ENCODE results near the gene KCNH8. TPM values are rescaled to one million over a fixed set of nuclear protein-coding genes. Genes with fewer than 3 reads are reported as not detected.
A peak's percentile ranks its signal among the peaks of the same experiment; 100 is the strongest.

The KCNH8 gene
- polyA plus RNA-seq, 1 donor, result 2.2 TPM

DNA sequence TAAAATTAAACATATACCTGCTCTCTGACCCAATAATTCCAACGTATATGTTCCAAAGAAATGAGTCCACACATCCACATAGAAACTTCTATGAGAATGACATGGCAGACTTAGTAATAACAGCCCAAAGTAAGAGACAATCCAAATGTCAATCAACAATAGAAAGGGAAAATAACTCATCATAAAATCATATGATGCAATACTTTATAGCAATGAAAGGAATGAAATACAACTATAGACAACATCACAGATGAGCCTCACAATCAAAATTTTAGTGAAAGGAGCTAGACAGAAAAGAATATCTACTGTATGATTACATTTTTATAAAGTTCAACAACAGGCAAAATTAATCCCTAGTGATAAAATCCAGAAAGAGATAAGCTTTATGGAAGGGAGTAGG, 23.6 kb upstream of the KCNH8 start:
- H3K4me1 ChIP-seq (ENCODE audit: control insufficient read depth, insufficient read depth, low read length), result no peaks in the 10 kb centered on the region
- H3K36me3 ChIP-seq (ENCODE audit: control insufficient read depth, insufficient read depth, low read length), result no peaks in the 10 kb centered on the region
- H3K27ac ChIP-seq (ENCODE audit: low read length), result no peak overlapping the region
- no peaks in the 10 kb centered on the region for H3K9me3 ChIP-seq (ENCODE audit: control insufficient read depth, low read depth, low read length)
- H3K27me3 ChIP-seq (ENCODE audit: control insufficient read depth, insufficient read depth, low read length), result no peaks in the 10 kb centered on the region
- no peak overlapping the region for H3K4me3 ChIP-seq (ENCODE audit: low read length)
- WGBS (ENCODE audit: insufficient coverage, low lambda C conversion rate), result no CpG with 5 or more reads among the region's 1 CpG
- no peak for DNase-seq

- H3K4me3 ChIP-seq (ENCODE audit: low read length), result no peak overlapping the region
- no peaks in the 10 kb centered on the region for H3K27me3 ChIP-seq (ENCODE audit: control insufficient read depth, insufficient read depth, low read length)
- H3K36me3 ChIP-seq (ENCODE audit: control insufficient read depth, insufficient read depth, low read length), result no peaks in the 10 kb centered on the region
- no peak overlapping the region for H3K27ac ChIP-seq (ENCODE audit: low read length)
- H3K4me1 ChIP-seq (ENCODE audit: control insufficient read depth, insufficient read depth, low read length), result no peaks in the 10 kb centered on the region
- no peaks in the 10 kb centered on the region for H3K9me3 ChIP-seq (ENCODE audit: control insufficient read depth, low read depth, low read length)
- 85% methylated on average over 1 of the region's 1 CpG for WGBS (ENCODE audit: insufficient coverage, low lambda C conversion rate)
- DNase-seq, result no peak
Measured at GRCh38 chr3:19139863-19140262, 8.4 kb upstream of the KCNH8 start.

- Histone ChIP-seq H3K36me3 (ENCODE audit: control insufficient read depth, insufficient read depth, low read length) (no peaks in the 10 kb centered on the region), H3K4me1 (ENCODE audit: control insufficient read depth, insufficient read depth, low read length) (peaks cover 10% of the 10 kb centered on the region), H3K27ac (ENCODE audit: low read length) (peak overlapping the region; percentile 73), H3K9me3 (ENCODE audit: control insufficient read depth, low read depth, low read length) (no peaks in the 10 kb centered on the region), H3K4me3 (ENCODE audit: low read length) (peak overlapping the region; percentile 58), H3K27me3 (ENCODE audit: control insufficient read depth, insufficient read depth, low read length) (peaks cover 34% of the 10 kb centered on the region)
- WGBS (ENCODE audit: insufficient coverage, low lambda C conversion rate), result 0% methylated on average over 1 of the region's 60 CpGs
- DNase-seq, result peak; percentile 49 to 82
Measured at GRCh38 chr3:19146685-19147650, 1.3 kb upstream of the KCNH8 start.

DNA sequence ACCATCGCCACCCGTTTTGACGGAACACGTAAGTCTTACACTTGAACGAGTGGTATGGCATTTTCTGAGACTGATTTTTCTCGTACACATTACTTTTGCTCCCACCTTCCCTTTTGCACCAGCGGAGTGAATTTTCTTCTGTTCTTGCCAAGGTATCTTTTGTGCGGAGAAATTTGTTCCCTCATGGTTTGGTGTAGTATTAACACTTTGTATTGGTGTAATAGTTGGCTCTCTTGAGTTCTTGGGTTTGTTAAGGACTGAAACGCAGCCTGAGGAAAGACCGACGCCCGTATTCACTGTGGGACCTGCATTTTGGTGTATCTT, 420 bp downstream of the KCNH8 start:
- no peaks in the 10 kb centered on the region for H3K9me3 ChIP-seq (ENCODE audit: control insufficient read depth, low read depth, low read length)
- no peaks in the 10 kb centered on the region for H3K36me3 ChIP-seq (ENCODE audit: control insufficient read depth, insufficient read depth, low read length)
- peaks cover 34% of the 10 kb centered on the region for H3K27me3 ChIP-seq (ENCODE audit: control insufficient read depth, insufficient read depth, low read length)
- 0% methylated on average over 1 of the region's 12 CpGs for WGBS (ENCODE audit: insufficient coverage, low lambda C conversion rate)
- peak in 1 of 2 donors; percentile 18 for DNase-seq
- peaks cover 10% of the 10 kb centered on the region for H3K4me1 ChIP-seq (ENCODE audit: control insufficient read depth, insufficient read depth, low read length)
- H3K4me3 ChIP-seq (ENCODE audit: low read length), result peak overlapping the region; percentile 25
- no peak overlapping the region for H3K27ac ChIP-seq (ENCODE audit: low read length)

- DNase-seq, result peak in 1 of 2 donors; percentile 22
- Histone ChIP-seq H3K27me3 (ENCODE audit: control insufficient read depth, insufficient read depth, low read length) (peaks cover 34% of the 10 kb centered on the region), H3K27ac (ENCODE audit: low read length) (no peak overlapping the region), H3K36me3 (ENCODE audit: control insufficient read depth, insufficient read depth, low read length) (no peaks in the 10 kb centered on the region), H3K4me1 (ENCODE audit: control insufficient read depth, insufficient read depth, low read length) (peaks cover 10% of the 10 kb centered on the region), H3K4me3 (ENCODE audit: low read length) (no peak overlapping the region), H3K9me3 (ENCODE audit: control insufficient read depth, low read depth, low read length) (no peaks in the 10 kb centered on the region)
- WGBS (ENCODE audit: insufficient coverage, low lambda C conversion rate), result 22% methylated on average over 2 of the region's 6 CpGs
Measured at GRCh38 chr3:19149368-19149767, 1.1 kb downstream of the KCNH8 start.

GRCh38 chr3:19151171-19151570, 2.9 kb downstream of the KCNH8 start:
- H3K4me1 ChIP-seq (ENCODE audit: control insufficient read depth, insufficient read depth, low read length), result peaks cover 9% of the 10 kb centered on the region
- no peak for DNase-seq
- no peaks in the 10 kb centered on the region for H3K9me3 ChIP-seq (ENCODE audit: control insufficient read depth, low read depth, low read length)
- H3K36me3 ChIP-seq (ENCODE audit: control insufficient read depth, insufficient read depth, low read length), result no peaks in the 10 kb centered on the region
- H3K27ac ChIP-seq (ENCODE audit: low read length), result no peak overlapping the region
- H3K27me3 ChIP-seq (ENCODE audit: control insufficient read depth, insufficient read depth, low read length), result peaks cover 32% of the 10 kb centered on the region
- WGBS (ENCODE audit: insufficient coverage, low lambda C conversion rate), result 100% methylated on average over 1 of the region's 1 CpG
- no peak overlapping the region for H3K4me3 ChIP-seq (ENCODE audit: low read length)

- WGBS (ENCODE audit: insufficient coverage, low lambda C conversion rate), result 89% methylated on average over 2 of the region's 3 CpGs
- H3K36me3 ChIP-seq (ENCODE audit: control insufficient read depth, insufficient read depth, low read length), result no peaks in the 10 kb centered on the region
Measured at GRCh38 chr3:19154693-19155250, 6.5 kb downstream of the KCNH8 start.

GRCh38 chr3:19155375-19155774, 7.1 kb downstream of the KCNH8 start:
- Histone ChIP-seq H3K27ac (ENCODE audit: low read length) (no peak overlapping the region), H3K36me3 (ENCODE audit: control insufficient read depth, insufficient read depth, low read length) (no peaks in the 10 kb centered on the region), H3K4me3 (ENCODE audit: low read length) (no peak overlapping the region), H3K9me3 (ENCODE audit: control insufficient read depth, low read depth, low read length) (no peaks in the 10 kb centered on the region), H3K27me3 (ENCODE audit: control insufficient read depth, insufficient read depth, low read length) (peaks cover under 1% of the 10 kb centered on the region), H3K4me1 (ENCODE audit: control insufficient read depth, insufficient read depth, low read length) (no peaks in the 10 kb centered on the region)
- no peak for DNase-seq
- WGBS (ENCODE audit: insufficient coverage, low lambda C conversion rate), result 71% methylated on average over 1 of the region's 2 CpGs

More at GRCh38 chr3:19154693-19155250, 6.5 kb downstream of the KCNH8 start:
- Histone ChIP-seq H3K9me3 (ENCODE audit: control insufficient read depth, low read depth, low read length) (no peaks in the 10 kb centered on the region), H3K4me1 (ENCODE audit: control insufficient read depth, insufficient read depth, low read length) (no peaks in the 10 kb centered on the region), H3K27ac (ENCODE audit: low read length) (no peak overlapping the region), H3K27me3 (ENCODE audit: control insufficient read depth, insufficient read depth, low read length) (peaks cover 2% of the 10 kb centered on the region), H3K4me3 (ENCODE audit: low read length) (no peak overlapping the region)
- no peak for DNase-seq

DNA sequence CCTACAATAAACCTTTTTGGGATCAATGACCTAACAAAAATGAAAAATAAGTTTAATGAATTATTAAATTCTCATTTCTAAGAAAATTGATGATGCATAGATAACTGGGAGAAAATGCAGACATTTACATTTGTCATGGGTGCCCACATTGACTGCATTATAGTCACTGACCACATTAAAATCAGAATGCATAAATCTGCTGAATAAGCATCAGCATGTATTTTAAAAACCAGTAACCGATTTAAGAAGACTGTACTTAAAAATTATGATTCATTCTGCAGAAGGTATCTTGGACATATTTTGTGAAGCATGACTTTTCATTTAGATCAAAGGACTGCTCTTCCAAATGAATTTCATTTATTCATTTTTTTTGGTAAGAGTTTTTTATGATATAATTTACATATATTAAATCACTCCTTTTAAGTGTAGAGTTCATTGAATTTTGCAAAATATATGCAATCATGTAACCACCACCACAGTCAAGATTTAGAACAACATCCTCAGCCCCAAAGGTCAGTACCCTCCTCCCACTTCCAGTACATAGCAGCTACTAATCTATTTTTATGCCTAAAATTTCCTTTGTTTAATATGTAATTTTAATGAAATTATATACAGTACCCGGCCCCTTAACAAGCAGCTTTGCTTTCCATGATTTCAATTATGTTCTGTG, 11.8 kb downstream of the KCNH8 start:
- no peak overlapping the region for H3K4me3 ChIP-seq (ENCODE audit: low read length)
- H3K4me1 ChIP-seq (ENCODE audit: control insufficient read depth, insufficient read depth, low read length), result no peaks in the 10 kb centered on the region
- WGBS (ENCODE audit: insufficient coverage, low lambda C conversion rate), result 83% methylated on average over 2 of the region's 2 CpGs
- H3K9me3 ChIP-seq (ENCODE audit: control insufficient read depth, low read depth, low read length), result no peaks in the 10 kb centered on the region
- H3K36me3 ChIP-seq (ENCODE audit: control insufficient read depth, insufficient read depth, low read length), result no peaks in the 10 kb centered on the region
- no peak for DNase-seq
- H3K27ac ChIP-seq (ENCODE audit: low read length), result no peak overlapping the region
- H3K27me3 ChIP-seq (ENCODE audit: control insufficient read depth, insufficient read depth, low read length), result no peaks in the 10 kb centered on the region

- DNase-seq, result no peak
- H3K27me3 ChIP-seq (ENCODE audit: control insufficient read depth, insufficient read depth, low read length), result no peaks in the 10 kb centered on the region
- H3K4me3 ChIP-seq (ENCODE audit: low read length), result no peak overlapping the region
- no peak overlapping the region for H3K27ac ChIP-seq (ENCODE audit: low read length)
- WGBS (ENCODE audit: insufficient coverage, low lambda C conversion rate), result no CpG with 5 or more reads among the region's 2 CpGs
- H3K9me3 ChIP-seq (ENCODE audit: control insufficient read depth, low read depth, low read length), result no peaks in the 10 kb centered on the region
- H3K36me3 ChIP-seq (ENCODE audit: control insufficient read depth, insufficient read depth, low read length), result no peaks in the 10 kb centered on the region
- H3K4me1 ChIP-seq (ENCODE audit: control insufficient read depth, insufficient read depth, low read length), result no peaks in the 10 kb centered on the region
Measured at GRCh38 chr3:19165654-19166053, 17.3 kb downstream of the KCNH8 start.
